ENCODE results near the gene ZNF385D.

Gene ZNF385D

GRCh38 chr3:21509731-21510470 lies 241.1 kb downstream of the ZNF385D start:
- ATAC-seq = no peak
- TF ChIP-seq RARB (CRISPR knock-in tag; IDR thresholded peaks at IDR 0.05) (no peak), CSDC2 (CRISPR knock-in tag; IDR thresholded peaks at IDR 0.05) (no peak), ZNF70 (CRISPR knock-in tag; IDR thresholded peaks at IDR 0.05) (no peak), ZFP30 (CRISPR knock-in tag; IDR thresholded peaks at IDR 0.05) (no peak), ISL1 (CRISPR knock-in tag; IDR thresholded peaks at IDR 0.05) (no peak), TSHZ2 (CRISPR knock-in tag; IDR thresholded peaks at IDR 0.05) (no peak), CREB5 (CRISPR knock-in tag; IDR thresholded peaks at IDR 0.05; ENCODE audit: low read depth) (no peak)
- TF ChIP-seq, protein P1, sequence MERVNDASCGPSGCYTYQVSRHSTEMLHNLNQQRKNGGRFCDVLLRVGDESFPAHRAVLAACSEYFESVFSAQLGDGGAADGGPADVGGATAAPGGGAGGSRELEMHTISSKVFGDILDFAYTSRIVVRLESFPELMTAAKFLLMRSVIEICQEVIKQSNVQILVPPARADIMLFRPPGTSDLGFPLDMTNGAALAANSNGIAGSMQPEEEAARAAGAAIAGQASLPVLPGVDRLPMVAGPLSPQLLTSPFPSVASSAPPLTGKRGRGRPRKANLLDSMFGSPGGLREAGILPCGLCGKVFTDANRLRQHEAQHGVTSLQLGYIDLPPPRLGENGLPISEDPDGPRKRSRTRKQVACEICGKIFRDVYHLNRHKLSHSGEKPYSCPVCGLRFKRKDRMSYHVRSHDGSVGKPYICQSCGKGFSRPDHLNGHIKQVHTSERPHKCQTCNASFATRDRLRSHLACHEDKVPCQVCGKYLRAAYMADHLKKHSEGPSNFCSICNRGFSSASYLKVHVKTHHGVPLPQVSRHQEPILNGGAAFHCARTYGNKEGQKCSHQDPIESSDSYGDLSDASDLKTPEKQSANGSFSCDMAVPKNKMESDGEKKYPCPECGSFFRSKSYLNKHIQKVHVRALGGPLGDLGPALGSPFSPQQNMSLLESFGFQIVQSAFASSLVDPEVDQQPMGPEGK (CRISPR knock-in tag; IDR thresholded peaks at IDR 0.05; ENCODE audit: borderline replicate concordance) = no peak

GRCh38 chr3:21508246-21508645 lies 242.8 kb downstream of the ZNF385D start:
- ATAC-seq = no peak
- TF ChIP-seq, protein P2, sequence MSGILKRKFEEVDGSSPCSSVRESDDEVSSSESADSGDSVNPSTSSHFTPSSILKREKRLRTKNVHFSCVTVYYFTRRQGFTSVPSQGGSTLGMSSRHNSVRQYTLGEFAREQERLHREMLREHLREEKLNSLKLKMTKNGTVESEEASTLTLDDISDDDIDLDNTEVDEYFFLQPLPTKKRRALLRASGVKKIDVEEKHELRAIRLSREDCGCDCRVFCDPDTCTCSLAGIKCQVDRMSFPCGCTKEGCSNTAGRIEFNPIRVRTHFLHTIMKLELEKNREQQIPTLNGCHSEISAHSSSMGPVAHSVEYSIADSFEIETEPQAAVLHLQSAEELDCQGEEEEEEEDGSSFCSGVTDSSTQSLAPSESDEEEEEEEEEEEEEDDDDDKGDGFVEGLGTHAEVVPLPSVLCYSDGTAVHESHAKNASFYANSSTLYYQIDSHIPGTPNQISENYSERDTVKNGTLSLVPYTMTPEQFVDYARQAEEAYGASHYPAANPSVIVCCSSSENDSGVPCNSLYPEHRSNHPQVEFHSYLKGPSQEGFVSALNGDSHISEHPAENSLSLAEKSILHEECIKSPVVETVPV (CRISPR knock-in tag; IDR thresholded peaks at IDR 0.05) = no peak
- no peak for TF ChIP-seq RARB (CRISPR knock-in tag; IDR thresholded peaks at IDR 0.05)
- no peak for TF ChIP-seq SNAI2 (CRISPR knock-in tag; IDR thresholded peaks at IDR 0.05)
- TF ChIP-seq ZNF70 (CRISPR knock-in tag; IDR thresholded peaks at IDR 0.05) = no peak
- no peak for TF ChIP-seq BACH2 (CRISPR knock-in tag; IDR thresholded peaks at IDR 0.05; ENCODE audit: borderline replicate concordance)
- TF ChIP-seq CSDC2 (CRISPR knock-in tag; IDR thresholded peaks at IDR 0.05) = no peak
- TF ChIP-seq PPARA (CRISPR knock-in tag; IDR thresholded peaks at IDR 0.05; ENCODE audit: borderline replicate concordance) = no peak
- no peak for TF ChIP-seq ZFP3 (CRISPR knock-in tag; IDR thresholded peaks at IDR 0.05)
- TF ChIP-seq ARNTL (CRISPR knock-in tag; IDR thresholded peaks at IDR 0.05; ENCODE audit: borderline replicate concordance, low read depth) = no peak
- TF ChIP-seq GLIS3 (CRISPR knock-in tag; IDR thresholded peaks at IDR 0.05) = no peak

DNA sequence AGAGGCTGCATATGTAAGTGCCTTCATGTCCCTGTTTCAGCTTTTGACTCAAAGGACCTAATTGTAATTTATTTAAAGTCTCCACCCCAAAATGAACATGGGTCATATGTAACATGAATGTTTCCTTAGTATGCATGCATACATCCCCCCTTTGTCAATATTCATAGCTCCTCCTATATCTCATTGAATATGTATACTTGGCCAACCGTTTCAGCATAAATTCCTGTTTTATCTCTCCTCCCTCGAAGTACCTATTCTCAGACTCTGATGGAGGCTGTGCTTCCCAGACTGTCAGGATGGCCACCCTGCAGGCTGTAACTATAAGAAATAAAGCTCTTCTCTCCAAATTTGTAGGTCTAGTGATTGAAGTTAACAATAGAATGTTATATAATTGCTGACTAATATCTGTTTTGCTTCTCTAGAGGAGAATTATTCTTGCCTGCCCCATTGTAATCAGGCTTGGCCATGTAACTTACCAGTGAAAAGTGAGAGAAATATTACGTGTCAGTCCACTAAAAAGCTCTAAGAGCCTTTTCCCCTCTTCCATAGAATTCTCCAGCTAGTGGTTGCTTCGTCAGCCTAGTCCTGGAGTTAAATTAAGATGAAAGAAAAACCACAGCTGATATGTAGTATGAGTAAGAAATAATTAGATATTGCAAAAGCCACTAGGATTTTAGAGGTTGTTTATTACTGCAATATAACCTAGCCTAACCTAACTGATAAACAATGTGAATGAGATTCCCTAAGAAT lies 245.1 kb downstream of the ZNF385D start:
- no peak for ATAC-seq
- TF ChIP-seq, protein P2 (CRISPR knock-in tag; IDR thresholded peaks at IDR 0.05) = no peak

- no peak for ATAC-seq
- TF ChIP-seq RARB (CRISPR knock-in tag; IDR thresholded peaks at IDR 0.05) (no peak), ARNTL (CRISPR knock-in tag; IDR thresholded peaks at IDR 0.05; ENCODE audit: borderline replicate concordance, low read depth) (no peak), GLIS3 (CRISPR knock-in tag; IDR thresholded peaks at IDR 0.05) (no peak), ZFP30 (CRISPR knock-in tag; IDR thresholded peaks at IDR 0.05) (no peak), ZNF70 (CRISPR knock-in tag; IDR thresholded peaks at IDR 0.05) (no peak), SNAI2 (CRISPR knock-in tag; IDR thresholded peaks at IDR 0.05) (no peak), ISL1 (CRISPR knock-in tag; IDR thresholded peaks at IDR 0.05) (no peak), ZNF8 (CRISPR knock-in tag; IDR thresholded peaks at IDR 0.05) (no peak), TSHZ2 (CRISPR knock-in tag; IDR thresholded peaks at IDR 0.05) (no peak)
- TF ChIP-seq, protein P3, sequence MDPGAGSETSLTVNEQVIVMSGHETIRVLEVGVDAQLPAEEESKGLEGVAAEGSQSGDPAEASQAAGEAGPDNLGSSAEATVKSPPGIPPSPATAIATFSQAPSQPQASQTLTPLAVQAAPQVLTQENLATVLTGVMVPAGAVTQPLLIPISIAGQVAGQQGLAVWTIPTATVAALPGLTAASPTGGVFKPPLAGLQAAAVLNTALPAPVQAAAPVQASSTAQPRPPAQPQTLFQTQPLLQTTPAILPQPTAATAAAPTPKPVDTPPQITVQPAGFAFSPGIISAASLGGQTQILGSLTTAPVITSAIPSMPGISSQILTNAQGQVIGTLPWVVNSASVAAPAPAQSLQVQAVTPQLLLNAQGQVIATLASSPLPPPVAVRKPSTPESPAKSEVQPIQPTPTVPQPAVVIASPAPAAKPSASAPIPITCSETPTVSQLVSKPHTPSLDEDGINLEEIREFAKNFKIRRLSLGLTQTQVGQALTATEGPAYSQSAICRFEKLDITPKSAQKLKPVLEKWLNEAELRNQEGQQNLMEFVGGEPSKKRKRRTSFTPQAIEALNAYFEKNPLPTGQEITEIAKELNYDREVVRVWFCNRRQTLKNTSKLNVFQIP (CRISPR knock-in tag; IDR thresholded peaks at IDR 0.05; ENCODE audit: borderline replicate concordance, low read depth) = no peak
These were observed 248.4 kb downstream of the ZNF385D start for GRCh38 chr3:21502656-21503055.

Measured in SK-N-SH treated with all-trans-retinoic acid at 6 μM for 48 hours (cell line).